Metanephros (tissue), 1 donor: ENCODE results near the gene TMEM169. TPM values are rescaled to one million over a fixed set of nuclear protein-coding genes. Genes with fewer than 3 reads are reported as not detected.

Source experiments
- total RNA-seq: library from RNA; depleted of rRNA; stranded (reverse); fragments of >200 nt; gene quantifications from one replicate; pipeline ENCODE4 v1.2.3, GENCODE V29; 2014

TMEM169 gene, protein sequence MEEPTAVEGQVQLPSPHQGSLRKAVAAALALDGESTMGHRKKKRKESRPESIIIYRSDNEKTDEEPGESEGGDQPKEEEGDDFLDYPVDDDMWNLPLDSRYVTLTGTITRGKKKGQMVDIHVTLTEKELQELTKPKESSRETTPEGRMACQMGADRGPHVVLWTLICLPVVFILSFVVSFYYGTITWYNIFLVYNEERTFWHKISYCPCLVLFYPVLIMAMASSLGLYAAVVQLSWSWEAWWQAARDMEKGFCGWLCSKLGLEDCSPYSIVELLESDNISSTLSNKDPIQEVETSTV
- 4.3 TPM for total RNA-seq

DNA sequence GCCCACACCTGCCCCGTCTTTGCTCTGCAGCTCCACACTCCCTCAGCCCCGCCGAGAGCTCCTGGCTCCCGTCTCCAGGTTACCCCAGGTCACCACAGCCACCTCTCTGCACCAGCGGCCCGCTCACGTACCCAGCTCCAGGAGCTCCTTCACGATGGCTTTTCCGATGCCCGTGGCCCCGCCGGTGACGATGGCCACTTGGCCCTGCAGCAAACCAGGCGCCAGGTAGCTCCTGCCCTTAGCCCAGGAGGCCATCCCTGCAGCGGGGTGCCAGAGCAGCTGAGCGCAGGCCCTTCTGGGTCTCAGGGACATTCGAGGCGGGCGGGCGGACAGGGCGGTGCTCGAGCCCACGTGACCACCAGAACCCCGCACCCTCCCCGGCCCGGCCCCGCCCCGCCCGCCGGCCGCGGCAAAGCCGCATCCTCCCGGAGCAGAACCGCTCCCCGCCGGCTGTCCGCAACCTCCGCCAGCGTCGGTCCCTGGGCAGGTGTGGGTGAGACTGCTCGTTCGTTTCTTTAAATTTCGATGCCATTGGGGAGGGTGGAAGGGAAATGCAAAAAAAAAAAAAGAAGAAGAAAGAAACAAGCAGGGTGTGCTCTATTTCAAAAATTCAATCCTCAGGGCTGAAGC, at the start of gene TMEM169, which contains the start of gene PECR:
Gene TMEM169, plus strand, starts transcription at position 433 of the 630 bp plus-strand sequence. CDS start 14,045 bp downstream, outside the sequence.
Gene PECR, minus strand, starts transcription at position 323 of the 630 bp plus-strand sequence. Its CDS starts 68 bp downstream, at position 255.

DNA sequence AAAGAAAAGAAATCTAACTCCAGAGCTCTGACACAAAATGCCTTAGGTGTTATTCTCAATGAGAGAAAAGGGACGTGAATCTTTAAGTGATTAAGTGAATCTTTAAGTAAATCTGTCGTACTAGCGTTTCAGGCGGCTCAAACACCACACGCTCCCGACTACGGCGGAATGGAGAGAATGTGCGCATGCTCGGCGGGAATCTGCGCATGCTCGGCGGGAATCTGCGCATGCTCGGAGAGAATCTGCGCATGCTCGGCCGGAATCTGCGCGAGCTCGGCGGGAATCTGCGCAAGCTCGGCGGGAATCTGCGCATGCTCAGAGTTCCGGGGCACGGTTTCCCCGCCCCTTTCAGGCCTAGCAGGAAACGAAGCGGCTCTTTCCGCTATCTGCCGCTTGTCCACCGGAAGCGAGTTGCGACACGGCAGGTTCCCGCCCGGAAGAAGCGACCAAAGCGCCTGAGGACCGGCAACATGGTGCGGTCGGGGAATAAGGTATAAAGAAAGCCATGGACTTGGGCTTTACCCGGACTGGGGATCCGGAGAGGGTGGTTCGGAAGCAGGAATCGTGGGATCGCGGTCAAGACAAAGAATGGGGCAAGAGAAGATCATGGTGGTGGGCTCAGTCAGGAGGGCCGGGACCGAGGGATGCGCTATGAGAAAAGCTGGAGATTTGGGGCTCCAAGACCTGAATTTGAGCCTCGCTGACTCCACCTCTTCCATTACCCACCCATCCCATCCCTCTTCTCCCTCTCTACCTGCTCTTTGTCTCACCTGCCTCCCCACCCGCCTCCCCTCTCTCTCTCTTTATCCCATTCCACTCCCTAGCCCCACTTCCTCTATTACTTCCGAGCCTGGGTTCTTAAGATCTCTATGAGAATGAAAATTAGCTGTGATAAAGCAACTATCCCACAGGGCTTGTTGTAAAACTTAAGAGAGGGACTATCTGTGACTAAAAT, 27.5 kb downstream of the TMEM169 start, which contains the start of gene XRCC5:
Gene XRCC5, plus strand, starts transcription at position 382 of the 955 bp plus-strand sequence. Its CDS starts 89 bp downstream, at position 471.

Other genes with a start within 250 kb of the TMEM169 start
- gene MREG, start 68.4 kb upstream of the TMEM169 start, total RNA-seq = 4.7 TPM
- 41.8 TPM for gene PECR, start 110 bp upstream of the TMEM169 start, total RNA-seq
- 215 TPM for gene XRCC5, start 27.4 kb downstream of the TMEM169 start, total RNA-seq